ENCODE measurements around the gene RNF14. TPM values are rescaled to one million over a fixed set of nuclear protein-coding genes. Genes with fewer than 3 reads are reported as not detected.
A peak's percentile ranks its signal among the peaks of the same experiment; 100 is the strongest.

The RNF14 gene
- total and polyA plus RNA-seq, 9 of the 15 experiments (the other 6 are each of a cell fraction or from before 2014, with no cell fraction given) = 36.3 to 140 (median 75.1) TPM

DNA sequence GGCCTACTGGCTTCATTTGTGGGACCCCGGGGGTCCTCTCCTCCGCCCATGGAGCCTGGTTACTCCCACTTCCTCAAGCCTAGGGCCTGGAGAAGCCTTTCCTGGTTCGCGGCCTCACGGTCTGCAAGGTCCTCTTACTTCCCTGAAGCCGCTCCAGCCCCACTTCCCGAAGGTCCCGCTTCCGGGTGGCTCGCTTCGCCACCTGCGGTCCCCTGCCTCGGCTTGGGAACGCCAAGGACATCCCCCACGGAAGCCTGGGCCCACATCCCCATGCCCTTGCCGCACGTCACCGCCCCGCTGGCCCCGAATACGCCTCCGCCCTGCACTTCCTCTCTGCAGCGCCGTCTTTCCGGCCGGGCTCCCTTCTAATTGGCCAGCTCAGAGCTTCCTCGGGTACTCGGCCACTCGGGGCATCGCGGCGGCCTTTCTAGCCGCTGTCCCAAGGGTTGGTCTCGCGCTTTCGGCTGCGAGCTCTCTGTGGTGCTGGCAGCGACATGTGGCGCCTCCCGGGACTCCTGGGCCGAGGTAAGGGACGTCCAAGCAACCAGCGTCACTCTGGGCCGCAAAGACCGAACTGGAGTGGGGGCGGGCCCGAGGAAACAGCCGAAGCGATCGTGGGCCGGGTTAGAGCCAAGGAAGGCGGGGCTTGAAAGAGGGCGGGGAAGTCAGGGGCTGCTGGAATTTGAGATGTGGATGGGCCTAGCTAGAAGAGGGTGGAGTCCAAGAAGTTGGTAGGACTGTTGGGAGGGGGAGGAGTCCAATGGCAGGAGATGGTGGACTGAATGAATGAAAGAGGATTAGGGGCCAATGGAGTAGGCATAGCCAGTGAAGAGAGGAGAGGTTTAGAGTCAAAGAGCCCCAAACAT, 45.2 kb upstream of the RNF14 start, which contains the start of gene DELE1 (continued):
- TF ChIP-seq, protein P1, sequence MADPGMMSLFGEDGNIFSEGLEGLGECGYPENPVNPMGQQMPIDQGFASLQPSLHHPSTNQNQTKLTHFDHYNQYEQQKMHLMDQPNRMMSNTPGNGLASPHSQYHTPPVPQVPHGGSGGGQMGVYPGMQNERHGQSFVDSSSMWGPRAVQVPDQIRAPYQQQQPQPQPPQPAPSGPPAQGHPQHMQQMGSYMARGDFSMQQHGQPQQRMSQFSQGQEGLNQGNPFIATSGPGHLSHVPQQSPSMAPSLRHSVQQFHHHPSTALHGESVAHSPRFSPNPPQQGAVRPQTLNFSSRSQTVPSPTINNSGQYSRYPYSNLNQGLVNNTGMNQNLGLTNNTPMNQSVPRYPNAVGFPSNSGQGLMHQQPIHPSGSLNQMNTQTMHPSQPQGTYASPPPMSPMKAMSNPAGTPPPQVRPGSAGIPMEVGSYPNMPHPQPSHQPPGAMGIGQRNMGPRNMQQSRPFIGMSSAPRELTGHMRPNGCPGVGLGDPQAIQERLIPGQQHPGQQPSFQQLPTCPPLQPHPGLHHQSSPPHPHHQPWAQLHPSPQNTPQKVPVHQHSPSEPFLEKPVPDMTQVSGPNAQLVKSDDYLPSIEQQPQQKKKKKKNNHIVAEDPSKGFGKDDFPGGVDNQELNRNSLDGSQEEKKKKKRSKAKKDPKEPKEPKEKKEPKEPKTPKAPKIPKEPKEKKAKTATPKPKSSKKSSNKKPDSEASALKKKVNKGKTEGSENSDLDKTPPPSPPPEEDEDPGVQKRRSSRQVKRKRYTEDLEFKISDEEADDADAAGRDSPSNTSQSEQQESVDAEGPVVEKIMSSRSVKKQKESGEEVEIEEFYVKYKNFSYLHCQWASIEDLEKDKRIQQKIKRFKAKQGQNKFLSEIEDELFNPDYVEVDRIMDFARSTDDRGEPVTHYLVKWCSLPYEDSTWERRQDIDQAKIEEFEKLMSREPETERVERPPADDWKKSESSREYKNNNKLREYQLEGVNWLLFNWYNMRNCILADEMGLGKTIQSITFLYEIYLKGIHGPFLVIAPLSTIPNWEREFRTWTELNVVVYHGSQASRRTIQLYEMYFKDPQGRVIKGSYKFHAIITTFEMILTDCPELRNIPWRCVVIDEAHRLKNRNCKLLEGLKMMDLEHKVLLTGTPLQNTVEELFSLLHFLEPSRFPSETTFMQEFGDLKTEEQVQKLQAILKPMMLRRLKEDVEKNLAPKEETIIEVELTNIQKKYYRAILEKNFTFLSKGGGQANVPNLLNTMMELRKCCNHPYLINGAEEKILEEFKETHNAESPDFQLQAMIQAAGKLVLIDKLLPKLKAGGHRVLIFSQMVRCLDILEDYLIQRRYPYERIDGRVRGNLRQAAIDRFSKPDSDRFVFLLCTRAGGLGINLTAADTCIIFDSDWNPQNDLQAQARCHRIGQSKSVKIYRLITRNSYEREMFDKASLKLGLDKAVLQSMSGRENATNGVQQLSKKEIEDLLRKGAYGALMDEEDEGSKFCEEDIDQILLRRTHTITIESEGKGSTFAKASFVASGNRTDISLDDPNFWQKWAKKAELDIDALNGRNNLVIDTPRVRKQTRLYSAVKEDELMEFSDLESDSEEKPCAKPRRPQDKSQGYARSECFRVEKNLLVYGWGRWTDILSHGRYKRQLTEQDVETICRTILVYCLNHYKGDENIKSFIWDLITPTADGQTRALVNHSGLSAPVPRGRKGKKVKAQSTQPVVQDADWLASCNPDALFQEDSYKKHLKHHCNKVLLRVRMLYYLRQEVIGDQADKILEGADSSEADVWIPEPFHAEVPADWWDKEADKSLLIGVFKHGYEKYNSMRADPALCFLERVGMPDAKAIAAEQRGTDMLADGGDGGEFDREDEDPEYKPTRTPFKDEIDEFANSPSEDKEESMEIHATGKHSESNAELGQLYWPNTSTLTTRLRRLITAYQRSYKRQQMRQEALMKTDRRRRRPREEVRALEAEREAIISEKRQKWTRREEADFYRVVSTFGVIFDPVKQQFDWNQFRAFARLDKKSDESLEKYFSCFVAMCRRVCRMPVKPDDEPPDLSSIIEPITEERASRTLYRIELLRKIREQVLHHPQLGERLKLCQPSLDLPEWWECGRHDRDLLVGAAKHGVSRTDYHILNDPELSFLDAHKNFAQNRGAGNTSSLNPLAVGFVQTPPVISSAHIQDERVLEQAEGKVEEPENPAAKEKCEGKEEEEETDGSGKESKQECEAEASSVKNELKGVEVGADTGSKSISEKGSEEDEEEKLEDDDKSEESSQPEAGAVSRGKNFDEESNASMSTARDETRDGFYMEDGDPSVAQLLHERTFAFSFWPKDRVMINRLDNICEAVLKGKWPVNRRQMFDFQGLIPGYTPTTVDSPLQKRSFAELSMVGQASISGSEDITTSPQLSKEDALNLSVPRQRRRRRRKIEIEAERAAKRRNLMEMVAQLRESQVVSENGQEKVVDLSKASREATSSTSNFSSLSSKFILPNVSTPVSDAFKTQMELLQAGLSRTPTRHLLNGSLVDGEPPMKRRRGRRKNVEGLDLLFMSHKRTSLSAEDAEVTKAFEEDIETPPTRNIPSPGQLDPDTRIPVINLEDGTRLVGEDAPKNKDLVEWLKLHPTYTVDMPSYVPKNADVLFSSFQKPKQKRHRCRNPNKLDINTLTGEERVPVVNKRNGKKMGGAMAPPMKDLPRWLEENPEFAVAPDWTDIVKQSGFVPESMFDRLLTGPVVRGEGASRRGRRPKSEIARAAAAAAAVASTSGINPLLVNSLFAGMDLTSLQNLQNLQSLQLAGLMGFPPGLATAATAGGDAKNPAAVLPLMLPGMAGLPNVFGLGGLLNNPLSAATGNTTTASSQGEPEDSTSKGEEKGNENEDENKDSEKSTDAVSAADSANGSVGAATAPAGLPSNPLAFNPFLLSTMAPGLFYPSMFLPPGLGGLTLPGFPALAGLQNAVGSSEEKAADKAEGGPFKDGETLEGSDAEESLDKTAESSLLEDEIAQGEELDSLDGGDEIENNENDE (IDR thresholded peaks at IDR 0.05; ENCODE audit: low read depth, low read length) = no peak
- TF ChIP-seq RNF2 (IDR thresholded peaks at IDR 0.05) (peak; percentile 22; the same call in 1 of the 2 replicates), TRIM28 (IDR thresholded peaks at IDR 0.05) (no peak), ZC3H4 (CRISPR knock-in tag; IDR thresholded peaks at IDR 0.05; ENCODE audit: borderline replicate concordance) (no peak), KLF6 (CRISPR knock-in tag; IDR thresholded peaks at IDR 0.05; ENCODE audit: borderline replicate concordance) (no peak), C11orf30 (IDR thresholded peaks at IDR 0.05; ENCODE audit: low read depth) (peak; percentile 68), TRIM24 (IDR thresholded peaks at IDR 0.05) (0 out of 4 replicates have a peak, but pooled peaks of 1 of the 2 experiments have one; percentile 17), TAF1 (IDR thresholded peaks at IDR 0.05; ENCODE audit: control insufficient read depth, extremely low read depth, insufficient read depth, low read length, severe bottlenecking) (peak; percentile 78), ZBTB8A (IDR thresholded peaks at IDR 0.05; ENCODE audit: partially characterized antibody) (no peak), POLR2AphosphoS2 (IDR thresholded peaks at IDR 0.05; ENCODE audit: low read length) (no peak), ZNF24 (IDR thresholded peaks at IDR 0.05) (0 out of 2 replicates have a peak, but pooled peaks have one; percentile 39), ZNF766 (CRISPR knock-in tag; conservative IDR thresholded peaks at IDR 0.05) (no peak), POU5F1 (IDR thresholded peaks at IDR 0.05; ENCODE audit: borderline replicate concordance, low read depth, low read length, partially characterized antibody) (peak; percentile 8), ZNF197 (CRISPR knock-in tag; IDR thresholded peaks at IDR 0.05; ENCODE audit: low read depth) (no peak), ZKSCAN1 (IDR thresholded peaks at IDR 0.05; ENCODE audit: low read depth, low read length) (no peak), HDAC8 (tag; IDR thresholded peaks at IDR 0.05) (no peak)
- TF ChIP-seq, protein P2, sequence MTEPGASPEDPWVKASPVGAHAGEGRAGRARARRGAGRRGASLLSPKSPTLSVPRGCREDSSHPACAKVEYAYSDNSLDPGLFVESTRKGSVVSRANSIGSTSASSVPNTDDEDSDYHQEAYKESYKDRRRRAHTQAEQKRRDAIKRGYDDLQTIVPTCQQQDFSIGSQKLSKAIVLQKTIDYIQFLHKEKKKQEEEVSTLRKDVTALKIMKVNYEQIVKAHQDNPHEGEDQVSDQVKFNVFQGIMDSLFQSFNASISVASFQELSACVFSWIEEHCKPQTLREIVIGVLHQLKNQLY (CRISPR knock-in tag; conservative IDR thresholded peaks at IDR 0.05) = no peak

All from K562 (cell line).